Suprapubic skin (tissue), 4 donors: ENCODE measurements around the gene CARMIL3. TPM values are rescaled to one million over a fixed set of nuclear protein-coding genes. Genes with fewer than 3 reads are reported as not detected.
A peak's percentile ranks its signal among the peaks of the same experiment; 100 is the strongest.
"Not testable (repeated sequence)": the region's sequence is repeated elsewhere in the genome, so short reads cannot be mapped to it uniquely, and the experiment has no call there.

Source experiments
- DNase-seq, 2 donors: peaks; one replicate each; pipeline ENCODE4 v3.0.0-alpha.2; 2019; ENCODE audit warnings: low spot score in 2 of 2
- H3K27ac ChIP-seq: fragments of 200-600 bp; sonication (generic); one replicate; pipeline ENCODE4 v1.5.1; 2019
- H3K27me3 ChIP-seq: fragments of 200-600 bp; sonication (generic); one replicate; pipeline ENCODE4 v1.5.1; 2019
- H3K36me3 ChIP-seq: fragments of 200-600 bp; sonication (generic); one replicate; pipeline ENCODE4 v1.5.1; 2019
- H3K4me1 ChIP-seq: fragments of 200-600 bp; sonication (generic); one replicate; pipeline ENCODE4 v1.5.1; 2019
- H3K4me3 ChIP-seq: fragments of 200-600 bp; sonication (generic); one replicate; pipeline ENCODE4 v1.5.1; 2019; ENCODE audit warnings: mild to moderate bottlenecking
- H3K9me3 ChIP-seq: fragments of 200-600 bp; sonication (generic); one replicate; pipeline ENCODE4 v1.5.1; 2019
- EP300 ChIP-seq: sonication (generic); formaldehyde crosslinking; IDR thresholded peaks from one replicate; pipeline ENCODE4 v1.6.1; 2017; ENCODE audit warnings: antibody characterized with exemption
- POLR2A ChIP-seq, 2 donors: fragments of 450-650 bp; IDR thresholded peaks; one replicate each; pipeline ENCODE4 v1.6.1; 2017; ENCODE audit warnings: antibody characterized with exemption in 2 of 2, mild to moderate bottlenecking in 2 of 2, moderate library complexity in 2 of 2
- POLR2AphosphoS5 ChIP-seq, 3 donors: sonication (generic); formaldehyde crosslinking; IDR thresholded peaks; one replicate each; pipeline ENCODE4 v1.6.1; 2017; ENCODE audit warnings: antibody characterized with exemption in 3 of 3
- WGBS: methylation state at CpG from one replicate; pipeline ENCODE4 v1.1.5; 2018; 5-methylcytosine and 5-hydroxymethylcytosine counted together
- total RNA-seq, 4 donors: library from RNA; depleted of rRNA; stranded (reverse); fragments of >200 nt; gene quantifications; one replicate each; pipeline ENCODE4 v1.1.0, GENCODE V29; 2016
- TF ChIP-seq, protein P1 (sequence below), 2 donors: fragments of 200-600 bp in 1 of 2; fragments of 450-650 bp in 1 of 2; sonication (generic) in 1 of 2; IDR thresholded peaks; one replicate each; pipeline ENCODE4 v1.5.1; 2016 to 2019; ENCODE audit warnings: antibody characterized with exemption in 2 of 2, mild to moderate bottlenecking in 1 of 2, moderate library complexity in 1 of 2

CARMIL3 gene, protein sequence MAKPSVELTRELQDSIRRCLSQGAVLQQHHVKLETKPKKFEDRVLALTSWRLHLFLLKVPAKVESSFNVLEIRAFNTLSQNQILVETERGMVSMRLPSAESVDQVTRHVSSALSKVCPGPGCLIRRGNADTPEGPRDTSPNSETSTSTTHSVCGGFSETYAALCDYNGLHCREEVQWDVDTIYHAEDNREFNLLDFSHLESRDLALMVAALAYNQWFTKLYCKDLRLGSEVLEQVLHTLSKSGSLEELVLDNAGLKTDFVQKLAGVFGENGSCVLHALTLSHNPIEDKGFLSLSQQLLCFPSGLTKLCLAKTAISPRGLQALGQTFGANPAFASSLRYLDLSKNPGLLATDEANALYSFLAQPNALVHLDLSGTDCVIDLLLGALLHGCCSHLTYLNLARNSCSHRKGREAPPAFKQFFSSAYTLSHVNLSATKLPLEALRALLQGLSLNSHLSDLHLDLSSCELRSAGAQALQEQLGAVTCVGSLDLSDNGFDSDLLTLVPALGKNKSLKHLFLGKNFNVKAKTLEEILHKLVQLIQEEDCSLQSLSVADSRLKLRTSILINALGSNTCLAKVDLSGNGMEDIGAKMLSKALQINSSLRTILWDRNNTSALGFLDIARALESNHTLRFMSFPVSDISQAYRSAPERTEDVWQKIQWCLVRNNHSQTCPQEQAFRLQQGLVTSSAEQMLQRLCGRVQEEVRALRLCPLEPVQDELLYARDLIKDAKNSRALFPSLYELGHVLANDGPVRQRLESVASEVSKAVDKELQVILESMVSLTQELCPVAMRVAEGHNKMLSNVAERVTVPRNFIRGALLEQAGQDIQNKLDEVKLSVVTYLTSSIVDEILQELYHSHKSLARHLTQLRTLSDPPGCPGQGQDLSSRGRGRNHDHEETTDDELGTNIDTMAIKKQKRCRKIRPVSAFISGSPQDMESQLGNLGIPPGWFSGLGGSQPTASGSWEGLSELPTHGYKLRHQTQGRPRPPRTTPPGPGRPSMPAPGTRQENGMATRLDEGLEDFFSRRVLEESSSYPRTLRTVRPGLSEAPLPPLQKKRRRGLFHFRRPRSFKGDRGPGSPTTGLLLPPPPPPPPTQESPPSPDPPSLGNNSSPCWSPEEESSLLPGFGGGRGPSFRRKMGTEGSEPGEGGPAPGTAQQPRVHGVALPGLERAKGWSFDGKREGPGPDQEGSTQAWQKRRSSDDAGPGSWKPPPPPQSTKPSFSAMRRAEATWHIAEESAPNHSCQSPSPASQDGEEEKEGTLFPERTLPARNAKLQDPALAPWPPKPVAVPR (N-terminal part only)
- 10 to 100 TPM in 1 of 4 donors, 1 to 10 TPM in 3; 5.9 to 11.2 (median 7.7) TPM for total RNA-seq

DNA sequence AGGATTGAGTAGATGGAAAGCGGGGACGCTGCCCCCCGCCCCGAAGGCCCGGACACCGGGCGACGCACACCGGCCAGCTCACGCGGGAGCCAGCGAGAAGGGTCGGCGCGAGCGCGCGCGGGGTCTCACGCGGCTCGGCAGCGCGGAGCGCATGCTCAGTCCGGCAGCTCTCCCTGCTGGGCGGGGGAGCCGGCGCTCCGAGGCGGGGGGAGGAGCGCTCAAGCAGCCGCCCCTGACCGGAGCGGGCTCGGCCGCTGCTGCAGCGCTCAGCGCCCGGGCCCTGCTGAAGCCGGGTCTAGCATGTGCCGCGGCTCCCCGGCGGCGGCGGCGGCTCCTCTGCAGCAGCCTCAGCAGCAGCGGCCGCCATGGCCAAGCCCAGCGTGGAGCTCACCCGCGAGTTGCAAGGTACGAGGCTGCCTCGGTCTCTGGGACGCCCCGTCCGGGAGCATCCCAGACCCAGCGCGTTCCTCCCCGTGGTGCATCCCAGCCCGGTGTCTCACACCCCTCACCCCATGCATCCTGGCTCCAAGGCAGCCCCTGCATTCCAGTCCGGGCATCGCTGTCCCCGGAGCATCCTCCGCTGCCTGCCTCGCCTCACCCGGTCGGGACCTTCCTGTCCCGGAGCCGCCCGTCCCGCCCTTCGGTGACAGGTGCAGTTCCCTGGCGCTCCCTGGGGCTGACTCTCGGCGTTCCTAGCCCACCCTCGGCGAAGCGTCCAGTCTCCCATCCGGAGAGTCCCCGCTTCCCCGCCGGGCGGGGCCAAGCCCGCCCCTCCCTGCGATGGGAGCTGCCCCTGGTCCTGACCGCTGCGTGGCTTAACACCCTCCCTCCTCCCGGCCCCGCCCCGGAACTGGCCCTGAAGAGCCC, at the start of gene CARMIL3:
CARMIL3 (plus strand) TSS at position 221 of the 867 bp plus-strand sequence; CDS start at position 366, 145 bp downstream.
- TF ChIP-seq, protein P1, sequence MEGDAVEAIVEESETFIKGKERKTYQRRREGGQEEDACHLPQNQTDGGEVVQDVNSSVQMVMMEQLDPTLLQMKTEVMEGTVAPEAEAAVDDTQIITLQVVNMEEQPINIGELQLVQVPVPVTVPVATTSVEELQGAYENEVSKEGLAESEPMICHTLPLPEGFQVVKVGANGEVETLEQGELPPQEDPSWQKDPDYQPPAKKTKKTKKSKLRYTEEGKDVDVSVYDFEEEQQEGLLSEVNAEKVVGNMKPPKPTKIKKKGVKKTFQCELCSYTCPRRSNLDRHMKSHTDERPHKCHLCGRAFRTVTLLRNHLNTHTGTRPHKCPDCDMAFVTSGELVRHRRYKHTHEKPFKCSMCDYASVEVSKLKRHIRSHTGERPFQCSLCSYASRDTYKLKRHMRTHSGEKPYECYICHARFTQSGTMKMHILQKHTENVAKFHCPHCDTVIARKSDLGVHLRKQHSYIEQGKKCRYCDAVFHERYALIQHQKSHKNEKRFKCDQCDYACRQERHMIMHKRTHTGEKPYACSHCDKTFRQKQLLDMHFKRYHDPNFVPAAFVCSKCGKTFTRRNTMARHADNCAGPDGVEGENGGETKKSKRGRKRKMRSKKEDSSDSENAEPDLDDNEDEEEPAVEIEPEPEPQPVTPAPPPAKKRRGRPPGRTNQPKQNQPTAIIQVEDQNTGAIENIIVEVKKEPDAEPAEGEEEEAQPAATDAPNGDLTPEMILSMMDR (IDR thresholded peaks at IDR 0.05) = no peak
- TF ChIP-seq POLR2A (IDR thresholded peaks at IDR 0.05) = no peak
- TF ChIP-seq EP300 = no peak
- no peak for TF ChIP-seq POLR2AphosphoS5 (IDR thresholded peaks at IDR 0.05)
- peak in 1 of 2 donors; percentile 76 for DNase-seq
- peaks cover 17% of the 10 kb centered on the region for H3K4me1 ChIP-seq
- H3K4me3 ChIP-seq = peak within 1 kb of the TSS; percentile 57
- no peaks in the 10 kb centered on the region for H3K27me3 ChIP-seq
- WGBS = 4% methylated on average over 9 of the region's 92 CpGs
- no peaks in the 10 kb centered on the region for H3K36me3 ChIP-seq
- H3K9me3 ChIP-seq = no peaks in the 10 kb centered on the region
- peak within 1 kb of the TSS; percentile 74 for H3K27ac ChIP-seq

DNA sequence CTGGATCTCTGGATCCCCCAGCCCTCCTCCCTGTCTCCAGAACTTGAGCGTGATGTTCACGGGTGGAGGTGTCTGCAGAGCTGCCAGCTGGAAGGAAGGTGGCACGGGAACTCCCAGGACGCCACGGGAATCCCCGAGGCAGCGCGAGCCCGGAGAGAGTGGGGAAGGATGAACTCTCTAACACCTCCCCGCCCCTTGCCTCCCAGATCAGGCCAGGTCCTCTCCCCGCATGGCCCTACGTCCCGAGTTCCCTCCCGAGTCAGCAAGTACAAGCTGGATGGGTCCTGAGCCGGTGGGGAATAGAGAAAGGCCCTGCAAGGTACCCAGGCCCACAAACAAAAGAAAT, 45.4 kb upstream of the CARMIL3 start:
- not testable (repeated sequence) for H3K27ac ChIP-seq, H3K27me3 ChIP-seq, H3K36me3 ChIP-seq, H3K9me3 ChIP-seq, DNase-seq
- no CpG with 5 or more reads among the region's 15 CpGs for WGBS
- peaks cover 12% of the 10 kb centered on the region for H3K4me1 ChIP-seq
- peak overlapping the region; percentile 42 for H3K4me3 ChIP-seq

- DNase-seq, H3K36me3 ChIP-seq, H3K27me3 ChIP-seq, H3K27ac ChIP-seq, H3K9me3 ChIP-seq: not testable (repeated sequence)
- peaks cover 12% of the 10 kb centered on the region for H3K4me1 ChIP-seq
- peak overlapping the region; percentile 42 for H3K4me3 ChIP-seq
- WGBS = 11% methylated on average over 13 of the region's 62 CpGs
Observed at GRCh38 chr14:24006817-24007652, 44.8 kb upstream of the CARMIL3 start.

DNA sequence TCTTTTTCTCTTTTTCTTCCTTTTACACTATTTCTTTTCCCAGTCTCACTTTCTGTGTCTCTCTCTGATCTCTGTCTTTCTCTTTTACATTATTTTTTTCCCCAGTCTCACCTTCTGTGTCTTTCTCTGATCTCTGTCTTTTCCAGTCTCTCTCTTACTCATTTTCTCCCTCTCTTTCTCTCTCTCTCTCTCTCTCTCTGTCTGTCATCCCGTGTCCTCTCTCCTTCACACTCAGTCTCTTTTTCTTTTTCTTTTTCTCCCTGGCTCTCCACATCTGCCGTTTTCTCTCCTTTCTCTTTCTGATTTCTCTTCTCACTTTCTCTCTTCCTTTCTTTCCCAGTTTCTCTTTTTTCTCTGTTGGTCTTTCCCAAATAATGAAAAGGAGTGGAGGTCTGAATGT, 40.8 kb upstream of the CARMIL3 start:
- no peaks in the 10 kb centered on the region for H3K27me3 ChIP-seq
- no peaks in the 10 kb centered on the region for H3K9me3 ChIP-seq
- H3K27ac ChIP-seq = no peak overlapping the region
- 66% methylated on average over 2 of the region's 2 CpGs for WGBS
- no peak for TF ChIP-seq POLR2A (IDR thresholded peaks at IDR 0.05)
- TF ChIP-seq, protein P1 (IDR thresholded peaks at IDR 0.05) = no peak
- TF ChIP-seq POLR2AphosphoS5 (IDR thresholded peaks at IDR 0.05) = no peak
- no peak for TF ChIP-seq EP300
- peaks cover 20% of the 10 kb centered on the region for H3K4me1 ChIP-seq
- no peaks in the 10 kb centered on the region for H3K36me3 ChIP-seq
- no peak overlapping the region for H3K4me3 ChIP-seq
- DNase-seq = no peak

DNA sequence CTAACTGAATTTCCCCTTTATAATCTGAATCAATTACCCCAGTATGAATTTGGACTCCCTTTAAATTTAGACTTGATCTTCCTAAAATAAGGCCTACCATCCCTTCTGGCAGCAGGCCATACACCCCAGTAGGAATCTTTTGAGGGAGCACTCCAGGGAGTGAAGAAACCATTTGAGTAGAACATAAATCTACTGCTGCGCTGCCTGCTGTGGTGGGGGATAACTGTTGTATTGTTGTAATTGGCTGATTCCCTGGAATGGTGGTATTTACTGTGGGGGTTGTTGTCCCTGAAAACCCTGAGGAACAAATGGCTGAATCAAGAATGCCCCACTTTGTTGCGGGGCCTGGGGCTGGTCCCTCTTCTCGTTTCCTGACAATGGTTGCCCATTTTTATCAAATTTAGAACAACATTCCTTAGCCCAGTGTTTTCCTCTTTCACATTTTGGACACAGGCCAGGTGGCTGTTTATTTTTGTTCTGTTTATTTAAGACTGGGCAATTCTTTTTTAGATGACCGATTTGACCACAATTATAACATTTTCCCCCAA, 39.0 kb upstream of the CARMIL3 start:
- 65% methylated on average over 4 of the region's 4 CpGs for WGBS

More for the DNA sequence above, 39.0 kb upstream of the CARMIL3 start:
- not testable (repeated sequence) for H3K27ac ChIP-seq, H3K9me3 ChIP-seq, DNase-seq, H3K36me3 ChIP-seq, H3K4me3 ChIP-seq, H3K27me3 ChIP-seq
- peaks cover 13% of the 10 kb centered on the region for H3K4me1 ChIP-seq
